HFF-Myc (cell line): ENCODE results near the gene DEFB110.

Experiments
- DNase-seq: peaks from one replicate; pipeline ENCODE4 v3.0.0-alpha.2; 2011; ENCODE audit warnings: low read depth; ENCODE audit errors: extremely low read depth
- H3K4me3 ChIP-seq: replicated peaks from 2 replicates; pipeline ENCODE4 v1.5.1; 2011; ENCODE audit warnings: low read depth, mild to moderate bottlenecking, control low read depth, low read length
- CTCF ChIP-seq: IDR thresholded peaks from 2 replicates; pipeline ENCODE4 v1.5.1; 2012; ENCODE audit warnings: mild to moderate bottlenecking, low read depth, low read length, control low read depth; ENCODE audit errors: missing control alignments

The DEFB110 gene

GRCh38 chr6:49987749-49988148 is 34.0 kb downstream of the DEFB110 start:
- no peak for TF ChIP-seq CTCF
- H3K4me3 ChIP-seq: no peak overlapping the region
- no peak for DNase-seq

- no peak overlapping the region for H3K4me3 ChIP-seq
- no peak for DNase-seq
- TF ChIP-seq CTCF: no peak
Measured at GRCh38 chr6:49986551-49986950, 35.2 kb downstream of the DEFB110 start.

GRCh38 chr6:49982046-49982445 is 39.7 kb downstream of the DEFB110 start:
- no peak overlapping the region for H3K4me3 ChIP-seq
- TF ChIP-seq CTCF: no peak
- no peak for DNase-seq

- H3K4me3 ChIP-seq: no peak overlapping the region
- no peak for TF ChIP-seq CTCF
- DNase-seq: no peak
Measured at GRCh38 chr6:49980898-49981297, 40.9 kb downstream of the DEFB110 start.

- no peak overlapping the region for H3K4me3 ChIP-seq
- no peak for DNase-seq
- TF ChIP-seq CTCF: no peak
Measured at GRCh38 chr6:49979584-49979983, 42.2 kb downstream of the DEFB110 start.

- no peak for TF ChIP-seq CTCF
- no peak for DNase-seq
- no peak overlapping the region for H3K4me3 ChIP-seq
Measured at GRCh38 chr6:49978332-49979226, 43.2 kb downstream of the DEFB110 start.

GRCh38 chr6:49969605-49970004 is 52.2 kb downstream of the DEFB110 start, which contains the start of gene DEFB113:
Gene DEFB113 (minus strand): TSS chr6:49969625. CDS start chr6:49969625, 0 bp downstream.
- no peak for DNase-seq
- no peak within 1 kb of the TSS for H3K4me3 ChIP-seq
- no peak for TF ChIP-seq CTCF
